ENCODE results near the gene SCAND1. TPM values are rescaled to one million over a fixed set of nuclear protein-coding genes. Genes with fewer than 3 reads are reported as not detected.

The SCAND1 gene
- total and polyA plus RNA-seq, 9 of the 15 experiments (the other 6 are each of a cell fraction or from before 2014, with no cell fraction given): 0.08 to 94.0 (median 5.8) TPM

DNA sequence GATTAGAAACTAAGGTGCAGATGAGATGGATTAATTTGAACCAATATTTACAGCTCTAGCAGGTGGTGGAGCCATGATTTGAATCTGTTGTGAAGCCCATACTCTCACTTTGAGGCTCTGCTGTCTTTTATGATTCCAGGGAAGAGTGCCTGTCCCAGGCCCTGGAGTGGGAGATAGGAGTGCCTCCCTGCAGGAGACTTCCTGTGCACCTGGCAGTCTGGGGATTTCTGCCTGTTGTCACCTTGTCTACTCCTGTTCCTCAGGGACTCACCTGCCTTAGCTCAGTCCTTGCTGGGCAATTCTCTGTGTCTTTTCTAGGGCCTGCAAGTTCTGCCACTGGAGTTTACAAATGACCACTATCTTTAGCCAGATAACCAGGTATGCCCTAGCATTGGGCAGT, 46.3 kb downstream of the SCAND1 start (continued):
- TF ChIP-seq, protein P1, sequence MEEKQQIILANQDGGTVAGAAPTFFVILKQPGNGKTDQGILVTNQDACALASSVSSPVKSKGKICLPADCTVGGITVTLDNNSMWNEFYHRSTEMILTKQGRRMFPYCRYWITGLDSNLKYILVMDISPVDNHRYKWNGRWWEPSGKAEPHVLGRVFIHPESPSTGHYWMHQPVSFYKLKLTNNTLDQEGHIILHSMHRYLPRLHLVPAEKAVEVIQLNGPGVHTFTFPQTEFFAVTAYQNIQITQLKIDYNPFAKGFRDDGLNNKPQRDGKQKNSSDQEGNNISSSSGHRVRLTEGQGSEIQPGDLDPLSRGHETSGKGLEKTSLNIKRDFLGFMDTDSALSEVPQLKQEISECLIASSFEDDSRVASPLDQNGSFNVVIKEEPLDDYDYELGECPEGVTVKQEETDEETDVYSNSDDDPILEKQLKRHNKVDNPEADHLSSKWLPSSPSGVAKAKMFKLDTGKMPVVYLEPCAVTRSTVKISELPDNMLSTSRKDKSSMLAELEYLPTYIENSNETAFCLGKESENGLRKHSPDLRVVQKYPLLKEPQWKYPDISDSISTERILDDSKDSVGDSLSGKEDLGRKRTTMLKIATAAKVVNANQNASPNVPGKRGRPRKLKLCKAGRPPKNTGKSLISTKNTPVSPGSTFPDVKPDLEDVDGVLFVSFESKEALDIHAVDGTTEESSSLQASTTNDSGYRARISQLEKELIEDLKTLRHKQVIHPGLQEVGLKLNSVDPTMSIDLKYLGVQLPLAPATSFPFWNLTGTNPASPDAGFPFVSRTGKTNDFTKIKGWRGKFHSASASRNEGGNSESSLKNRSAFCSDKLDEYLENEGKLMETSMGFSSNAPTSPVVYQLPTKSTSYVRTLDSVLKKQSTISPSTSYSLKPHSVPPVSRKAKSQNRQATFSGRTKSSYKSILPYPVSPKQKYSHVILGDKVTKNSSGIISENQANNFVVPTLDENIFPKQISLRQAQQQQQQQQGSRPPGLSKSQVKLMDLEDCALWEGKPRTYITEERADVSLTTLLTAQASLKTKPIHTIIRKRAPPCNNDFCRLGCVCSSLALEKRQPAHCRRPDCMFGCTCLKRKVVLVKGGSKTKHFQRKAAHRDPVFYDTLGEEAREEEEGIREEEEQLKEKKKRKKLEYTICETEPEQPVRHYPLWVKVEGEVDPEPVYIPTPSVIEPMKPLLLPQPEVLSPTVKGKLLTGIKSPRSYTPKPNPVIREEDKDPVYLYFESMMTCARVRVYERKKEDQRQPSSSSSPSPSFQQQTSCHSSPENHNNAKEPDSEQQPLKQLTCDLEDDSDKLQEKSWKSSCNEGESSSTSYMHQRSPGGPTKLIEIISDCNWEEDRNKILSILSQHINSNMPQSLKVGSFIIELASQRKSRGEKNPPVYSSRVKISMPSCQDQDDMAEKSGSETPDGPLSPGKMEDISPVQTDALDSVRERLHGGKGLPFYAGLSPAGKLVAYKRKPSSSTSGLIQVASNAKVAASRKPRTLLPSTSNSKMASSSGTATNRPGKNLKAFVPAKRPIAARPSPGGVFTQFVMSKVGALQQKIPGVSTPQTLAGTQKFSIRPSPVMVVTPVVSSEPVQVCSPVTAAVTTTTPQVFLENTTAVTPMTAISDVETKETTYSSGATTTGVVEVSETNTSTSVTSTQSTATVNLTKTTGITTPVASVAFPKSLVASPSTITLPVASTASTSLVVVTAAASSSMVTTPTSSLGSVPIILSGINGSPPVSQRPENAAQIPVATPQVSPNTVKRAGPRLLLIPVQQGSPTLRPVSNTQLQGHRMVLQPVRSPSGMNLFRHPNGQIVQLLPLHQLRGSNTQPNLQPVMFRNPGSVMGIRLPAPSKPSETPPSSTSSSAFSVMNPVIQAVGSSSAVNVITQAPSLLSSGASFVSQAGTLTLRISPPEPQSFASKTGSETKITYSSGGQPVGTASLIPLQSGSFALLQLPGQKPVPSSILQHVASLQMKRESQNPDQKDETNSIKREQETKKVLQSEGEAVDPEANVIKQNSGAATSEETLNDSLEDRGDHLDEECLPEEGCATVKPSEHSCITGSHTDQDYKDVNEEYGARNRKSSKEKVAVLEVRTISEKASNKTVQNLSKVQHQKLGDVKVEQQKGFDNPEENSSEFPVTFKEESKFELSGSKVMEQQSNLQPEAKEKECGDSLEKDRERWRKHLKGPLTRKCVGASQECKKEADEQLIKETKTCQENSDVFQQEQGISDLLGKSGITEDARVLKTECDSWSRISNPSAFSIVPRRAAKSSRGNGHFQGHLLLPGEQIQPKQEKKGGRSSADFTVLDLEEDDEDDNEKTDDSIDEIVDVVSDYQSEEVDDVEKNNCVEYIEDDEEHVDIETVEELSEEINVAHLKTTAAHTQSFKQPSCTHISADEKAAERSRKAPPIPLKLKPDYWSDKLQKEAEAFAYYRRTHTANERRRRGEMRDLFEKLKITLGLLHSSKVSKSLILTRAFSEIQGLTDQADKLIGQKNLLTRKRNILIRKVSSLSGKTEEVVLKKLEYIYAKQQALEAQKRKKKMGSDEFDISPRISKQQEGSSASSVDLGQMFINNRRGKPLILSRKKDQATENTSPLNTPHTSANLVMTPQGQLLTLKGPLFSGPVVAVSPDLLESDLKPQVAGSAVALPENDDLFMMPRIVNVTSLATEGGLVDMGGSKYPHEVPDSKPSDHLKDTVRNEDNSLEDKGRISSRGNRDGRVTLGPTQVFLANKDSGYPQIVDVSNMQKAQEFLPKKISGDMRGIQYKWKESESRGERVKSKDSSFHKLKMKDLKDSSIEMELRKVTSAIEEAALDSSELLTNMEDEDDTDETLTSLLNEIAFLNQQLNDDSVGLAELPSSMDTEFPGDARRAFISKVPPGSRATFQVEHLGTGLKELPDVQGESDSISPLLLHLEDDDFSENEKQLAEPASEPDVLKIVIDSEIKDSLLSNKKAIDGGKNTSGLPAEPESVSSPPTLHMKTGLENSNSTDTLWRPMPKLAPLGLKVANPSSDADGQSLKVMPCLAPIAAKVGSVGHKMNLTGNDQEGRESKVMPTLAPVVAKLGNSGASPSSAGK (IDR thresholded peaks at IDR 0.05): no peak
- TF ChIP-seq, protein P2, sequence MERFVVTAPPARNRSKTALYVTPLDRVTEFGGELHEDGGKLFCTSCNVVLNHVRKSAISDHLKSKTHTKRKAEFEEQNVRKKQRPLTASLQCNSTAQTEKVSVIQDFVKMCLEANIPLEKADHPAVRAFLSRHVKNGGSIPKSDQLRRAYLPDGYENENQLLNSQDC (CRISPR knock-in tag; IDR thresholded peaks at IDR 0.05): no peak
- TF ChIP-seq ZNF507 (tag; conservative IDR thresholded peaks at IDR 0.05): no peak
- TF ChIP-seq ZNF408 (CRISPR knock-in tag; IDR thresholded peaks at IDR 0.05; ENCODE audit: low read depth): no peak
- no peak for TF ChIP-seq ELF4 (CRISPR knock-in tag; IDR thresholded peaks at IDR 0.05)
- TF ChIP-seq ZNF143 (CRISPR knock-in tag; IDR thresholded peaks at IDR 0.05): no peak
- no peak for TF ChIP-seq SIX5 (IDR thresholded peaks at IDR 0.05; ENCODE audit: borderline replicate concordance in 1 of 2, insufficient read depth in 1 of 2, low read depth in 1 of 2, low read length in 2 of 2)

Measured in K562 (cell line).